A375 (cell line): ENCODE results near the gene PLAC8L1. TPM values are rescaled to one million over a fixed set of nuclear protein-coding genes. Genes with fewer than 3 reads are reported as not detected.

Experiments
- small RNA-seq: library from RNA; depleted of rRNA; stranded (forward); fragments of <200 nt; gene quantifications from one replicate; pipeline ENCODE3, GENCODE V24; 2014
- total RNA-seq: library from RNA; depleted of rRNA; stranded (reverse); fragments of >200 nt; shearing (Covaris generic); gene quantifications from 2 replicates; pipeline ENCODE4 v1.2.3, GENCODE V29; 2014; rRNA removed

PLAC8L1 gene, protein sequence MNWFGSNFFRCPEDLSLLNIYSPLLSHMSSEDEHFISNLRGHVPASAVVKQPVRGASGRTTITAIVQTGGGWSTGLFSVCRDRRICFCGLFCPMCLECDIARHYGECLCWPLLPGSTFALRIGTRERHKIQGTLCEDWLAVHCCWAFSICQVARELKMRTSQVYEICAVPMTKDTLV
- 0.19 and 0.34 TPM in 2 replicates for total RNA-seq

DNA sequence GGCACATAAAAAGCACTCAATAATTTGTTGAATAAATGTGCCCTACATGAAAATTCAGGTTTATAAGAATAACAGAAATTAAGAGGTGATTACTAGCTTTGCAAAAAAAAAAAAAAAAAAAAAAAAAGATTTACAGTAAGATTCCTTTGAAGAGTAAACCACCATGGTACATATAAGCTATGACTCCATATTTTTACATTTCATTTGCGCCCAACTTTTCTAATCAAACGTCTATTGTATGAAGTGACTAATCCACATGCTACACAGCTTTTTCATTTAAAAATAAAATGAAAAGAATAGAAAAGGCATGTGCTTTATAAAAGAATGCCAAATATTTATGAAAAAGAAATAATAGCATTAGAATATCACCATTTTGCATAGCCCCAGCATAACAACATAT is at the start of gene PLAC8L1:
TSS of gene PLAC8L1 (minus strand) at position 101 of the 400 bp plus-strand sequence. CDS start 1,266 bp downstream, outside the sequence.

Small RNAs within 50 kb of the gene (small RNA-seq; reads per million reads assigned to genes)
- gene AC091959.1, result not detected

Other genes starting within 250 kb of the PLAC8L1 start
- not detected in 2 replicates for gene GRXCR2, start 232.6 kb downstream of the PLAC8L1 start, total RNA-seq
- gene SH3RF2, start 169.0 kb downstream of the PLAC8L1 start, total RNA-seq, result 0.15 and 0.58 TPM in 2 replicates
- gene LARS1, start 77.1 kb upstream of the PLAC8L1 start, total RNA-seq, result 187 and 217 TPM in 2 replicates
- 16.4 TPM in 2 replicates for gene RBM27, start 98.0 kb upstream of the PLAC8L1 start, total RNA-seq
- 0.57 TPM in 1 of 2 replicates, not detected in the other for gene POU4F3, start 233.3 kb upstream of the PLAC8L1 start, total RNA-seq